Breast epithelium (tissue), 3 donors: Measurements from ENCODE around the gene ATP5ME.

ENCODE experiments used
- POLR2A ChIP-seq: fragments of 450-650 bp; IDR thresholded peaks from one replicate; pipeline ENCODE4 v1.6.1; 2016; ENCODE audit warnings: antibody characterized with exemption, mild to moderate bottlenecking, moderate library complexity
- TF ChIP-seq, protein P1 (sequence below), 3 donors: fragments of 450-650 bp; IDR thresholded peaks; one replicate each; pipeline ENCODE4 v1.5.1; 2016 to 2017; ENCODE audit warnings: antibody characterized with exemption in 3 of 3, mild to moderate bottlenecking in 3 of 3, moderate library complexity in 3 of 3

DNA sequence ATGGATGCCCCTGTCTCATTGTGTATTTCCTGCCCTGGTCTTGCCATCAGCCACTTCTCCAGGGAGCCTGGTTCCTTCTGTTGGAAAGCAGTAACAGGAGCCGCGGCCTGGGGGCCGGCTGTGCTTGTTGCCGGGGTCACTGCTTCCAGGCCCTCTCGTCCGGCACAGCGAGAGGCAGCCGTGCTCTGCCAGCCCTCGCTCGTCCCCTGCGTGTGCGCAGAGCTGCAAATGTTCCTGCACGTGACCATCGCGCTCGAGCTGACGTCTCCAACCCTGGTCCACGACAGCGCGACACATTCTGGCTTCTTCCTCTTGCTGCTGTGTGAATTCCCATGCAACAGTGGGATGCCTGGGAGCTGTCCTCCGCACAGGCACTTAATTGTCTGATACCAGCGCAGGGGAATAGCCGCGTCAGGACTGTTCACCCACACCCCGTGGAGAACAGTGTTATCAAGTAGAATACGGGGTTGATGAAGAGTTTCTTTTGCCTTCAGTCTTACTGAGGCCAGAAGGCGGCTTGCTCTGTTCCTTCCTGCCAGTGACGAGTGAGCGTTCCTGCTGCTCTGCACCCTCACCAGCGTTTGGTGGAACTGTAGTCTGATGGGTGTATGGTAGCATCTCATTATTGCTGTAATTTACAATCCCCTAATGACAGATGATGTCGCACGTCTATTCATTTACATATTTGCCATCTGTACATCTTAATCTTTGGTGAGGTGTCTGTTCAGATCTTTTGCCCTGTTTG, 36.4 kb downstream of the ATP5ME start:
- TF ChIP-seq, protein P1, sequence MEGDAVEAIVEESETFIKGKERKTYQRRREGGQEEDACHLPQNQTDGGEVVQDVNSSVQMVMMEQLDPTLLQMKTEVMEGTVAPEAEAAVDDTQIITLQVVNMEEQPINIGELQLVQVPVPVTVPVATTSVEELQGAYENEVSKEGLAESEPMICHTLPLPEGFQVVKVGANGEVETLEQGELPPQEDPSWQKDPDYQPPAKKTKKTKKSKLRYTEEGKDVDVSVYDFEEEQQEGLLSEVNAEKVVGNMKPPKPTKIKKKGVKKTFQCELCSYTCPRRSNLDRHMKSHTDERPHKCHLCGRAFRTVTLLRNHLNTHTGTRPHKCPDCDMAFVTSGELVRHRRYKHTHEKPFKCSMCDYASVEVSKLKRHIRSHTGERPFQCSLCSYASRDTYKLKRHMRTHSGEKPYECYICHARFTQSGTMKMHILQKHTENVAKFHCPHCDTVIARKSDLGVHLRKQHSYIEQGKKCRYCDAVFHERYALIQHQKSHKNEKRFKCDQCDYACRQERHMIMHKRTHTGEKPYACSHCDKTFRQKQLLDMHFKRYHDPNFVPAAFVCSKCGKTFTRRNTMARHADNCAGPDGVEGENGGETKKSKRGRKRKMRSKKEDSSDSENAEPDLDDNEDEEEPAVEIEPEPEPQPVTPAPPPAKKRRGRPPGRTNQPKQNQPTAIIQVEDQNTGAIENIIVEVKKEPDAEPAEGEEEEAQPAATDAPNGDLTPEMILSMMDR (IDR thresholded peaks at IDR 0.05) = no peak
- TF ChIP-seq POLR2A = no peak
